Neural progenitor cell (in vitro differentiated cells): ENCODE data around the gene PROC.

ENCODE experiments used
- CTCF ChIP-seq: fragments of 200-600 bp; sonication (generic); IDR thresholded peaks from 2 replicates; pipeline ENCODE4 v1.5.1; 2017; ENCODE audit warnings: antibody characterized with exemption, mild to moderate bottlenecking
- EZH2 ChIP-seq: fragments of 200-600 bp; sonication (generic); IDR thresholded peaks from 2 replicates; pipeline ENCODE4 v1.6.1; 2017; ENCODE audit warnings: antibody characterized with exemption, mild to moderate bottlenecking, moderate library complexity
- EZH2phosphoT487 ChIP-seq: fragments of 200-600 bp; sonication (generic); IDR thresholded peaks from 2 replicates; pipeline ENCODE4 v1.6.1; 2017; ENCODE audit warnings: antibody characterized with exemption

GRCh38 chr2:127411653-127412369 lies 6.4 kb upstream of the PROC start:
- TF ChIP-seq CTCF (no peak), EZH2 (no peak), EZH2phosphoT487 (no peak)
